Measurements from ENCODE around the gene SPATA2L.

GRCh38 chr16:89669755-89670154 is 31.8 kb downstream of the SPATA2L start:
- TF ChIP-seq EZH2phosphoT487 (IDR thresholded peaks at IDR 0.05; ENCODE audit: borderline replicate concordance, low read length) (no peak), CTCF (conservative IDR thresholded peaks at IDR 0.05; ENCODE audit: low read depth, low read length) (no peak)
